ENCODE results near the gene MAN2B2.
A peak's percentile ranks its signal among the peaks of the same experiment; 100 is the strongest.

The MAN2B2 gene

DNA sequence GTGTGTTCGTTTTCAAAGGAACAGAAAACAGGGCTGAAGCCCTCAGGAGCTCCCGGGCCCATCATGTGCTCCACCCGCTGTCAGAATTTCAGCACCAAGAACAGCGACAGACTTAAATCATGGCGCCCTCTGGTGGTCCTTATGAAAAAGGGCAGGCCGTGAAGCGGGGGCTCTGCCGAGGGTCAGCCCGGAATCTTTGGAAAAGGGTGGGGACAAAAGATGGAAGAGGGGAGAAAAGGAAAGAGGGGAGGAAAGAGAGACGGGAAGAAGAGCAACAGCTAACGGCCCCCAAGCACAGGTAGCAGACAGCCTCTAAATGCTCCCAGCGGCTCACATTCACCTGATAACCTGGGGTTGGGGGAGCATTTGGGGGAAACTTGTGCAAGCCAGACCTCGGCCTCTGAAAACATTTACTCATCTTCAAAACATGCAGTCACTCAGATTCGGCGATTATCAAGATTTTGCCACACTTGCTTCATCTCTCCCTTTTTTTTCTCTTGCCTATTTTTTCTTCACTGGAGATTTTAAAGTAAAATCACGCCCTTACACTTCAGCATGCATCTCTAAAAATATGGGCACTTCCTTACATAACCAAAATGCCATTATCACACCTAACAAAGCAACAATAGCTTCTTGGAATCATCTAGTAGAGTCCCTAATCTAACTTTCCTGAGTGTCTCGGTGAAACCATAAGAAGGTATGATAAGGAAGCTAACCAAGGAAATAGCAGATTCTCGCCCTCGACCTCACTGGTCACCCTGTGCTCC lies 28.1 kb upstream of the MAN2B2 start:
- DNase-seq: peak; percentile 45

DNA sequence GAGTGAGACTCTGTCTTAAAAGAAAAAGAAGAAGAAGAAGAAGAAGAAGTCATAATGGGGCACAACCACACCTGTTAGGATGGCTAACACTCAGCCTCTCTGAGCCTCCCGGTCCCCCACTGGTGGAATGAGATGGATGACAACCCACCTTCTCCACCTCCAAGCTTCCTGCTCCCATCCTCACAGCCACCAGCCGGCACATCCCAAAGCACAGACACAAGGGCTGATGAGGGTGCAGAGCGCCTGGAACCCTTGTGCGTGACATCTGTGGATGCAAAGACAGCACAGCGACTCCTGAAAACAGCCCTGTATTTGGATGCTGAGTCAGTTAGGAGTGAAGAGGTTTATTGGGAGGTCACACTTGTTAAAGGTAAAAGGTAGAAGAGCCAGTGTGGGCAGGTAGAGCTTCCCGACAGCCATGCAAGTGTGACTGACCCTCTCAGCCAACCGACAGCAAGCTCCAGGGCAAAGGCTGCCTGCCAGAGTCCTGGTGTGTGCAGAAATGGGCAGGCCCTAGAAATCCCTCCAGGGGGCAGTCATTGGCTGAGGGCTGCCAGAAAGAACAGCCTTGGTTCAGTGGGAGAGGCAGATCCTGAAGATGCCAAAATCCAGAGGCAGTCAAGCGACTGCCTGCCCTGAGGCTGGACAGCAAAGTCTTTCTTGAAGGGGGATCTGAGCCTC lies 26.6 kb upstream of the MAN2B2 start:
- DNase-seq: no peak

DNA sequence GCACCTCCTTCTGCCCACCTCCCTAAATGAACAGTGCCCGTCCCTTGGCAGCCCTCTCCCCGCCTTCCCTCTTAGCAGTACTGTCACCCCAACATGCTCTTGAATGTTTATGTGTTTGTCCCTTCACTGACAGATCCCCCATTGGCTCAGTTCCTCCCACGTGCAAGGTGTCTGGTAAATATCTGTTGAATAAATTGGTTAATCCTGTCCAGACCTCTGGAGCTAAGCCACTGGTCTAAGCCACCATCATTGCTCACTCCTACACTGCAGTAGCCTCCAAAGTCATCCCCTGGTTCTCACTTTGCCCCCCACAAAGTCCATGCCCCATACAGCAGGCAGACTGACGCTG lies 26.1 kb upstream of the MAN2B2 start:
- no peak for DNase-seq

DNA sequence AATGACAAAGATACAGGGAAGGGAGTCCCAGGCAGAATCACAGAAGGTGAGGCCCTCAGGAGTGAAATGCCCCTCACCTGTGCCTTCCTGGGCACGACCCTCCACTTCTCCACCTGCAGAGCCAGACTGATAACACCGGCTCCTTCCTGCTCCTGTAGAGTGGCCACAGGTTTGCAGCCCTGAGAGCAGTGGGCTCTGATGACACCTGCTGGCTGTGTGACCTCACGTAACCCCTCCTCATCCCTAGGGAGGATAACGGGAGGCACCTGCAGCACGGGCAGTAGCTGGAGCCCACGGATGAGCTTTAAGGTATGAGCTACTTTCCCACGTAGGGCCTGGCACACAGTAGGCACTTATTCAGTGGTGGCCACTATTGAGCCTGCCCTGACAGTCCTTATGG lies 25.5 kb upstream of the MAN2B2 start:
- no peak for DNase-seq

DNA sequence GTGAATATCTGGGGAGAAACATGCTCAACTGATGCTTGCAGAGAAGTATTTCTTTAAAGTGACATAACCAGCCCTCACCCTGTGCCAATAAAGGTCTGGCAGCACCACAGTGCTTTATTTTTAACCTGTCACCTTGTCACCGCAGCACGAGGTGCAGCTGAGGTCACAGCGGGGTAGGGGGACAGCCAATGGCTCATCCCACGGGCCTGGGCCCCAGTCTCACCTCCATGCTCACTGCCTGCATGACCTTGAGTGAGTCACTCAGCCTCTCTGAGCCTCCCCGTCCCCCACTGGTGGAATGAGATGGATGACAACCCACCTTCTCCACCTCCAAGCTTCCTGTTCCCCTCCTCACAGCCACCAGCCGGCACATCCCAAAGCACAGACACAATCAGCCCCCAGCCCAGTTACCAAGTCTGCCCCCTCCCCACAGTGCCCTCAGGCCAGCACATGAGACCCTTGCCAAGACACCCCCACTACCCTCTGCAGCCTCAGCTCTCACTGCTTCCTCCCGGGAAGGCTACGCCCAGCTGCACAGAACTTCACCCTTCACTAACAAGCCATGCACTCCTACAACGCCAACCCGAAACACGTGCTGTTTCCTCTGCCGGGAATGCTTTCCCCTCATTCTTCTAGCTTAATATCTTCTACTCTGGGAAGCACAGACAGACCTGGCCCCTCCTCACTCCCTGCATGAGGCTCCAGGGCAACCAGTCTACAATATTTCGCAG lies 24.9 kb upstream of the MAN2B2 start:
- no peak for DNase-seq

DNA sequence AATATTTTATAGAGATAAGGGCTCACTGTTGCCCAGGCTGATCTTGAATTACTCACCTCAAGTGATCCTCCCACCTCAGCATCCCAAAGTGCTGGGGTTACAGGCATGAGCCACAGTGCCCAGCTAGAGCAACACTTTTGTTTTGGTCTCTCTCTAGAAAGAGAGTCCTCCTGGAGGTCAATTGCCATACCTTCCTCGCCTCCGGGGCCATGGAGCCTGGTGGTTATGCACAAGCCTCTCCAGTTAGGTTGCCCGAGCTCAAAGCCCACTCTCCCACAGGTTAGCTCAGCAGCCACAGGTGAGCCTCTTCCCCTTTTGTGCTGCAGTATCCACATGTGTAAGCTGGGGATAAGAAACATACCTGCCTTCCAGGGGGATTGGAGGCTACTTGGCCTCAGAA lies 24.2 kb upstream of the MAN2B2 start:
- no peak for DNase-seq

DNA sequence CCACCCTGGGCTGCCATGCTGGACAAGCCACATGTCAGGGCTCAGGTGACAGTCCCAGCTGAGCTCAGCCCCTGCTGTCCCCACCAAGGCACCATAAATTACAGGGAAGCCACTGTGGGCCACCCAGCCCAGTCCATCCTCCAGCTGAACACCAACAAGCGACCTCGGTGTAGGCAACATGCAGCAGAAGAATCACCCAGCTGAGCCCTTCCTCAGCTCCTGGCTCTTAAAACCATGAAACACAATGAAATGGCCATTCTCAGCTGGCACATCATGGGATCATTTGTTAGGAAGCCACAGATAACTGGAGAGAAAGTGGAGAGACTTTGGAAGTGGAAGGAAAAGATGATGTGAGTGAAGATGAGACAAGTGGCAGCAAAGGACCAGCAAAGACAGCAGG lies 23.3 kb upstream of the MAN2B2 start:
- DNase-seq: no peak

DNA sequence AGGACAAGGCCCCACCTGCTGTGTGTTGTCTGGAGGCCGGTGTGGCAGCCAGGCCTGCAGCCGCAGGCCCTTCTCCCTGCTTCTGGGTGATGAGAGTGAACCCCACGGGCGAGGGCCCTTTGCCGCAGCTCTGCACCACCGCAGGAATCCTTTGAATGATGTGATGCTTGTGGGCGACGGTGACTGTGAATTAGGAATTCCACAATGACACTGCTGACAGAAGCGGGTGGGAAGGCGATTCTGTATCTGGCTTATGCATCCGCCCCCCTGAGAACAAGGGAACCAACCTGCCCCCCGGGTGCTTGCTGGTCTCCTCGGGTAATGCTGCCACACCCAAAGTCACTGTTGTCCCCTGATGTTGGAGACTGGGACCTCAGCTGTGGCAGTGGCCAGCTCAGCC lies 19.5 kb upstream of the MAN2B2 start:
- no peak for DNase-seq

DNA sequence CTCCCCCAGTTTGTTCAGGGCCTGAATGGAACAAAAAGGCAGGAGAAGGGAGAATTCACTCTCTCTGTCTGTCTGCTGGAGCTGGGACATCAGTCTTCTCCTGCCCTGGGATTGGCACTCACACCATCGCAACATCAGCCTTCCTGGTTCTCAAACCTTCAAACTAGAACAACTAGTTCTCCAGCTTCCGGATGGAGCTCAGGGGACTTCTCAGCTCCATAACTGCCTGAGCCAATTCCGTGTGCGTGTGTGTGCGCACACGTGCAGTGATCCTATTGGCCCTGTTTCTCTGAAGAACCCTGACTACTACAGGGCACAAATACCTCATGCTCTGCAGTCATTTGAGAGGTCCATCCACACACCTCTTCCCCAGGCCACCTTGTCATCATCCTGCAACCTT lies 18.7 kb upstream of the MAN2B2 start:
- no peak for DNase-seq

DNA sequence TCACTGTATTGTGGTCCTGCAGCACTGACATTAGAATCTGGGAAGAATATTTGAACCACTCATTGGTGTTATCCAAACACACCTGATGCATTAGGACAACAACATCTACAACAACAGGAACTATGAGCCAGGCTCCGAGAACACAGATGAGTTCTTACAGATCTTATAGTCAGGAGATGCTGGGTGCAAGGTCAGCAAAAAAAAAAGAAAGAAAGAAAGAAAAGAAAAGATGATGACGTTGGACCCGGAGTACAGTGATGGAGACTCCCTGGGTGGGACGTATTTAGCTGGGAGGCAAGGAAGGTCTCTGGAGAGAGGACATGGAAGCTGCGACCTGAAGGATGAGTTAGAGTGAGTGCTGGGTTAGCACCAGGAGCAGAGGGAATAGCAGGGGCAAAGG lies 17.8 kb upstream of the MAN2B2 start:
- no peak for DNase-seq

DNA sequence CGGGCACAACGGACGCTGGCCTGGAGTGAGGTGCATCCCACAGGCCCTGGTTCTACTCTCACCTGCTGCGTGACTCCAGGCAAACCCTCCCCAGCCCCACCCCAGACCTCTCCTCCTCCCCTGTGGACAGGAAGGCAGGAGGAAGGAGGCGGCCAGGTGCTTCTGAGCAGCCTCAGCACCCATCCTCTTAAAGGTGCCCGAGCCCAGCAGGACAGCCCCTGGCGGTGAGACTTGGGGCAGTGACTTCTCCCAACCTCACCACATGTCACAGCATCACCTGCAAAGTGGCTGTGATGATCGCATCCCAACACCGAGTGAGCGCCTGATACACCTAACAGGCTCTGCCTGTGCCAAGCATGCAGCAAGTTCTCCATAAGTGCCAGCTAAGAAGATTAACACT lies 17.1 kb upstream of the MAN2B2 start:
- DNase-seq: no peak

DNA sequence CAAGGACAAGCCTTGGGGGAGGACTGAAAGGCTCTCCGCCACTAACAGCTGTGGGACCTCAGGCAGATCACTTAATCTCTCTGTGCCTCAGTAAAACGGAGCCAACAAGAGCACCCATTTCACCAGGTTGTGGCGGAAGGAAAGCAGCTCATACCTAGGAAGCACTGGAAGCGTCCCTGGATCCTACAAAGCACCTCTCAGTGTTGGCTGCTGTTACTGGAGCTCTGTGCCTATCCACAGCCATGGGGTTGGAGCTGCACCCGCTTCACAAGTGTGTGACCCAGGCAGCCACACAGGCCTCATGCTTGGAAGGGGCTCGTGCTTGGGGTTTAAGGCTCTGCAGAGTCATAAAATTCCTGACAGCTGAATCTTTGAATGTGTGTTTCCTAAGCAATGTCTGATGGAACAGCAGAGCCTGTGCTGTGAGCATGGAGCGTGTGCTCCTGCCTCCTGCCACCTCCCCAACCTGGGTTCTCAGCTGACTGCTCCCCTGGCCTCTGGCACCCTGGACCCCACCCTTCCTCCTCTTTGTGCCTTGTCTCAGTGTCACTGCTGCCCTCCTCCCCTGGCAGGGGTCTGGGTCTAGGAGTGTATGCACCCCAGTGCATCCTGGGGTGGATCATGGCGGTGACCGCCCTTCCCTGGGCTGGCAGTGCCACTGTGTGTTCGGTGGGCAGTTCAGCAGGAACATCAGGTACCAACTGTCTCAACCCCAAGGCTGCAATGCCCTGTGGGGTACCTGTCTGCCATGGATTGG lies 14.4 kb upstream of the MAN2B2 start:
- no peak for DNase-seq

DNA sequence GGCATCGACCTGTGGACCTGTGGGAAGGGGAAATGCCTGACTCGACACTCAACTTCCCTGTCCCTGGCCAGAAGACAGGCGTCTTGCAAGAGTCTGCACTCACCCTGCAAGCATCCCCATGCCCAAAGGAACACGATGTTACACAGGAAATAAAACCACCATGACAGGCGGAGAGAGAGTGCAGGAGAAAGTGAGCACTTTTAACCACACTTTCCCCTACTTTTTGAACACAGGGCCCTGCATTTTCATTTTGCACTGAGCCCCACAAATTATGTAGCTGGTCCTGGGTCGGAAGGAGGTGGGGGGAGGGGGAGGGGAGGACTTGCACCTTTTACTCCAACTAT lies 13.8 kb upstream of the MAN2B2 start:
- DNase-seq: no peak

DNA sequence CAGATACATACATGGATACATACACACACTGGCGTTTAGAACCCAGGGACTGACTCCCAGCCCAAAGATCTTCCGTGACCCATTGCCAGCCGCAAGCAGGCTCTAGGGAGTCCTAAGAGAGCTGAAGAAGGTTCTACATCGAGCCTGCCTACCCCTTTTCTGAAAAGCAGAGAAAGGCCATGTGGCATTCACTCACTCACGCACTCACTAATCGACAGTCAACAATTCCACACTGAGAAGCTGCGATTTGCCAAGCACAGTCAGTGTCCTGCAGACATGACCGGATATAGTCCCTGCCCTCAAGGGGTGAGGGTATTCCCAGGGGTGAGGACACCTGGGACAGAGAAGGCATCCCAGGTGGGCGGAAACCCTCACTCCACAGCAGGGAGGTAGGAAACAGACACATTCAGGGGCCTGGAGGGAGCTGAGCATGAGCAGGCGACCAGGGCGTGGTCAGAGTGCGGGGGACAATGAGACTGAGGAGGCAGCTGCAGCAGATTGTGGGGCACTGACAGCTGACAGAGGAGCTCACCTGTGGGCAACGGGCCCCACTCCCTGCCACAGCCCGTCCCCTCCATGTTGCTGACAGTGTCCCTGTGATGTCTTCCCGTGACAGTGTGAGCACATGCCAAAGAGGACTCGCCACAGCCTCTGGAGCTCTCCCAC lies 13.2 kb upstream of the MAN2B2 start:
- DNase-seq: no peak

DNA sequence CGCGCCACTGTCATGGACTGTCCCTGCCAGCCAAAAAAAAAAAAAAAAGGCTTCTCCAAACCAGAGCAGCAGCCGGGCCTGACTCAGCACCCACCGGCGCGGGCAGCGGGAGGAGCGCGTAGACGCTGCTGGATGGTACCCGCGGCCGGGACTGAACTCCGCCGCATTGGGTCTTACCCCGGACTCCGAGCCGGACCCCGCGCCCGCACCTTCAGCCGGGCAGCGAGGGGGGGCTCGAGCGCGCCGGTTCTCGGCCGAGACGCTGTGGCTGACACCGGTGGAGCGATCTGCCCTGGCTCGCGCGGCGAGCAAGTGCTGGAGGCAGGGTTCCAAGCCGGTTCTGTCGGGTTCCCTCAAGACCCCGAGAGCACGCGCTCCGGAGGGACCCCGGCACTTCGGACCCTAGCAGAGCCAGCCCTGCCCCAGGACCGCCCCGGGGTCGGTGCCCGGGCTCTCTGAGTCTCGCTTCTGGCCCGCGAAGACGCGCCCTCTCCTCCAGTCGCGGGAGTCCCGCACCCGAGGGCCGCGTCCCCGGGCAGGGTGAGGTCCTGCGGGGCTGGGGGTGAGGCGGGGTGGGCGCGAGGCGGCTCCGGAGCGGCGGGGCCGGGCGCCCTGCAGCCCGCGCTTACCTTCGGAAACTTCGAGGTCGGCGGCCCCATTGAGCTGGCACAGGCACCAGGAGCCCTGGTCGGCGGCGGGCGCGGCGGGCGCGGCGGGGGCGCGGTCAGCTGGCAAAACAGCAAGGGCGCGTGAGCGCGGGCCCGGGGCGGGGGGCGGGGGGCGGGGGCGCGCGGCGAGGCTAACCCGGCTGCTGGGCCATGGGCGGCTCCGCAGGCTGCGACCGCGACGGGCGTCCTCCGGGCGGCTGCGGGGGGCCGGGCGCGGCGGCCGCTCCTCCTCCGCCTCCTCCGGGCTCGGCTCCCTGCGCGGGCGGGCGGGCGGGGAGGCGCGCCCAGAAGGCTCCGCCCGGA lies 11.8 kb upstream of the MAN2B2 start:
- no peak for DNase-seq

DNA sequence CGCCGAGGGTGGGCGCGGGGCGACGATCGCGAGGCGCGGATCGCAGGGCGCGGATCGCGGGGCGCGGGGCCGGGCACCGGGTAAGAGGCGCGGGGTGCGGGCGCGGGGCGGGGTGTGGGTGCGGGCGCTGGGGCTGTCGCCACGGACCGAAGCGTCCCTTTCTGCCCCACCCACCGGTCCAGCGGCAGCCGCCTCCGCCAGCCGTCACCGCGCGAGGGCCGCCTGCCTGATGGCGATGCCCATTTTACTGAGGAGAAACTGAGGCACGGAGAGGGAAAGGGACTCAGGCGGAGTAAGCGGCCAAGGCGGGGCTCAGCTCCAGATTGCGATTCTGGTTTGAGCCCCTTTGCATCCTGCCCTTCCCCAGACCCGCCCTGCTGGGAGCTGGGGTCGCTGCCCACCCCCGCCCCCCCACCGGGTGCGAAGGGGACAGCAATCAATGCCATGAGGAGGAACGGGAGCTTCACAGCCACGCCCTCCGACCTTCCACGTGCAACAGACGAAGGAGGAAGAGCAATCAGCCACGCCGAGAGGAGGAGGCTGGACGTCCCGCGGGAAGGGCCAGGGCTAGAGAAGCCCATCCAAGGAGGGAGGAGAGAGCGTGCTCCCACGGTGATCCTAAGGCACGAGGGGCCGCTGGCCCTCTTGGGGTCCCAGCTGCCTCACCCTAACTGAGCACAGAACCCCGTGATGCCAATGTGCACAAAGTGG lies 10.9 kb upstream of the MAN2B2 start:
- DNase-seq: no peak

DNA sequence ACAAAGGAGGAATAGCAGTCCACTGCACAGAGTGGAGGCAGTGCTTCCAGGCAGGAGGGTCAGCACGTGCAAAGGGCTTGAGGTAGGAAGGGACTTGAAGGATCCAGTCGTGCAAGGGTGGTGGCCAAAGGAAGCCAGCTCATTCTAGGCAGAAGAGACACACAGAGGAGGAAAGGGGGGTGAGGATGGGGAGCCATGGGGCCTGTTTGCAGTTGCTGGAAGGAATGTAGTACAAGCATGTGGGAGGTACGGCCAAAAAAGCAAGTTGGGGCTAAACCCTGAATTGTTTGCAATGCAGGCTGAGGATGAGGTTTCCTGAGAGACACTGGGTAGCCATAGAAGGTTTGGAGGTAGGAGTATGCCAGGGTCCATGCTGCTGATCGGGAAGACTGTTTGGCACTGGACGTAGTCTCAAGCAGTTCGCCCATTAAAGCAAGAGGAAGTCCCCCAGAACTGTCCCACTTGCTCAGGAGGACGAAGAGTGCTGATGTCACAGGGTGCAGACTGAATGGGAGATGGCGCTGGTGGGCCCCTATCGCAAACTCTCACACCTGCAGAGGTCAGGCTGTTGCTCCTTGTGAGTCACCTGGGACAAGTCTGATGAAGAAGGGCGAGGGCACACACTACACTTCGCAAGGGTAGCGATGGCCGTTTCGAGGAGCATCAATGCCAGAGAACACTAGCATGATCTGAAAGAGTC lies 9.1 kb upstream of the MAN2B2 start:
- DNase-seq: no peak

DNA sequence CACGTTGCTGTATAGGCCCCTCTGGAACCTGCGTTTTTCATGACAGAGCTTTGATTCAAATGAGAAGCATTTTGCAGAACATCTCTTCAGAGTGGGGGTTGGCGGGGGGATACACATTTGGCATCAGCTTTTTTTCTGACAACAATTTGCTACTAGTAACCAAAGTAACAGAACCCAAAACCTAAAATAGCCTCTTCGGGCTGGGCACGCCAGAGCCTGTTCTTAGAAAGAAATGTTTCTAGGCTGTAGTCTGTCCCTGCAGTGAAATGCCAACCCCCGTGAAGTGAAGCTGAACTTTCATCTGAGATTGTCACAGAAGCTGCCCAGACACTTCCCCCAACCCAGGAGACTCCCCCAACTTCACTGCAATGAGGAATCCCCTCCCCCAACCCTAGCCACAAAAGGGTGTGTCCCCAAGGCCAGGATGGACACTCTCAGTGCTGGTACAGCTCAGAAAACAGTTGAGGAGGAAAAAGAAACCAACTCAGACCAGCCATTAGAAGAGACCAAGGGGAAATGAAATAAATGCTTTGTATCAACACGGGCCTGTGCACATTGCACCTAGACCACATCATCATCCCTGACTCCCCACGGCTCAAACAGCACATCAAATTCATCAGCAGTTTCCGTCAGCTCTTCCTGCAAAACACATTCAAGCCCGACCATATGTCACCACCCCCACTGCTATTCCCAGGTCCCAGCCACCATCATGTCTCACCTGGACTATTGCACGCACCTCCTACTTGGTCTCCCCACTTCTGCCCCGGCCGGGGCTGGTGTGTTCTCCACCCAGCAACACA lies 8.4 kb upstream of the MAN2B2 start:
- DNase-seq: no peak

DNA sequence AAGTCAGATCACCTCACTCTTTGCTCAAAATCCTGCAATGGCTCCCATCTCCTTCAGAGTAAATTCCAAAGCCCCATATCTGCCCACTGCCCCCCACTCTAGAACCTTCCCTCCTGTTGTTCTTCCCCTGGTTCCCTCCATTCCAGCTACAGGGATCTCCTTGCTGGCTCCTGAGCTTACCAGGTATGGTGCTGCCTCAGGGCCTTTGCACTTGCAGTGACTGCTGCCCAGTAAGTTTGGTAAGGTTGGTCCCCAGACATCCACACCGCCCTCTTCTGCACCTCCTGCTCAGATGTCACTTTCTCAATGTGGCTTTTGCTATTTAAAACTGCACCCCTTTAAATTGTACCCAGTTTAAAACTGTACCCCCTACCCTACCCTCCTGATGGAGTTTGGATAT lies 7.8 kb upstream of the MAN2B2 start:
- no peak for DNase-seq

DNA sequence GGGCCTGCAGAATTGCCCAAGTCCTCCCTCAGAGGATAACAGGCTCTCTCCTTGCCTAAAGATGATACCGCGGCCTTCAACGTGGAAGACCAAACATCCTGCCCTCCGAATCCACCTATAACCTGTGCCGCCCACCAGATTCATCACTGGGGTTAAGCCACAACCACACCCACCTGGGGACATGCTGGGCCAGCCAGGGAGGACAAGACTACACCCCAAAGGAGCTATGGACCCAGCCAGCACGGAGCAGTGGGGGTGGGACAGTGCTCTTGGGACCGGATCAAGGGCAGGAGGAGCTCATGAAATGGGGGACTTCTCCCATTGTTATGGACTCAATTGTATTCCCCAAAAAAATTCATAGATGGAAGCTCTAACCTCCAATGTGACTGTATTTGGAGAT lies 6.8 kb upstream of the MAN2B2 start:
- DNase-seq: no peak

Data from CD4-positive, alpha-beta T cell treated with Interleukin-21 for 1 hour (primary cell).